HepG2 (cell line): ENCODE measurements around the gene GSDME. TPM values are rescaled to one million over a fixed set of nuclear protein-coding genes. Genes with fewer than 3 reads are reported as not detected.

Experiments
- ATAC-seq: fragments of 200-7000 bp; cut with Tn5 transposase; 3 replicates; pipeline ENCODE4 v1.9.1; 2020; ENCODE audit warnings: mild to moderate bottlenecking, moderate library complexity
- BruUV-seq: library from RNA; stranded (reverse); fragments of 400-500 nt; replicated peaks from 2 replicates; lab custom pipeline; 2021; lab: Mats Ljungman, UMichigan
- CTCF ChIA-PET: fragments of 300-600 bp; formaldehyde crosslinking; extraction: SDS; loops from one replicate; lab custom pipeline; 2021; ENCODE audit warnings: low total read pairs, inconsistent platforms, low intra/inter-chr PET ratio; lab: Yijun Ruan, JAX
- POLR2A ChIA-PET: fragments of 350-600 bp; sonication (Branson Sonifier 250); formaldehyde crosslinking; loops from one replicate; lab custom pipeline; 2020; ENCODE audit warnings: antibody characterized with exemption, inconsistent platforms; lab: Yijun Ruan, JAX
- DNase-seq: peaks from one replicate; pipeline ENCODE4 v3.0.0-alpha.2; 2015; ENCODE audit warnings: low spot score
- FAIRE-seq: peaks from 3 replicates; lab custom pipeline; 2011; peaks lifted over from hg19 to GRCh38; lab: Jason Lieb, UNC
- H2AFZ ChIP-seq: one replicate; pipeline ENCODE4 v1.6.1; 2011; ENCODE audit warnings: low read length, inconsistent platforms
- H3K27ac ChIP-seq: fragments of 300-600 bp; 3 replicates; pipeline ENCODE4 v1.8.0; 2011; ENCODE audit warnings: mixed run types, mild to moderate bottlenecking, mixed read lengths, low read length, inconsistent platforms; ENCODE audit not compliant: insufficient read depth; ENCODE audit errors: extremely low read length
- H3K27me3 ChIP-seq, 2 experiments: fragments of 200-600 bp in 1 of 2; 2 replicates in 1 of 2; 3 replicates in 1 of 2; pipeline versions ENCODE4 v1.6.0 to v1.8.0; 2011; ENCODE audit warnings: low read length in 2 of 2, mild to moderate bottlenecking in 2 of 2, moderate library complexity in 2 of 2, inconsistent platforms in 1 of 2; ENCODE audit not compliant: insufficient read depth in 2 of 2, control insufficient read depth in 1 of 2
- H3K36me3 ChIP-seq, 2 experiments: fragments of 200-600 bp in 1 of 2; replicated peaks in 1 of 2; 2 replicates in 1 of 2; 3 replicates in 1 of 2; pipeline versions ENCODE4 v1.5.1 to v1.8.0; 2011; ENCODE audit warnings: low read length in 2 of 2, inconsistent platforms in 1 of 2; ENCODE audit not compliant: insufficient read depth in 2 of 2, control insufficient read depth in 1 of 2
- H3K4me1 ChIP-seq: 2 replicates; pipeline ENCODE4 v1.5.1; 2012; ENCODE audit warnings: low read length, inconsistent platforms; ENCODE audit not compliant: insufficient read depth
- H3K4me2 ChIP-seq: 2 replicates; pipeline ENCODE4 v1.6.0; 2011; ENCODE audit warnings: low read depth, low read length, inconsistent platforms
- H3K4me3 ChIP-seq, 3 experiments: fragments of 200-600 bp in 1 of 3; sonication (generic), shearing (Covaris generic) in 1 of 3; replicated peaks in 1 of 3; 2 replicates each; pipeline ENCODE4 v1.5.1; 2011 to 2016; ENCODE audit warnings: low read length in 3 of 3, inconsistent platforms in 2 of 3, low read depth in 2 of 3, mild to moderate bottlenecking in 2 of 3, control low read depth in 1 of 3, mixed read lengths in 1 of 3; ENCODE audit not compliant: insufficient read depth in 1 of 3
- H3K79me2 ChIP-seq: one replicate; pipeline ENCODE4 v1.6.1; 2011; ENCODE audit warnings: low read length, inconsistent platforms; ENCODE audit not compliant: insufficient read depth
- H3K9ac ChIP-seq: 2 replicates; pipeline ENCODE4 v1.6.0; 2011; ENCODE audit warnings: mild to moderate bottlenecking, low read depth, low read length, inconsistent platforms; ENCODE audit not compliant: insufficient read depth
- H3K9me3 ChIP-seq: 2 replicates; pipeline ENCODE4 v1.5.1; 2012; ENCODE audit warnings: mild to moderate bottlenecking, low read length
- H4K20me1 ChIP-seq: 2 replicates; pipeline ENCODE4 v1.6.0; 2011; ENCODE audit warnings: inconsistent platforms, mild to moderate bottlenecking, low read length, moderate library complexity; ENCODE audit not compliant: insufficient read depth
- ASH2L ChIP-seq: fragments of 300-600, 200-600 bp; sonication (generic); IDR thresholded peaks from 2 replicates; pipeline ENCODE4 v1.7.0; 2017; ENCODE audit warnings: low read depth, mild to moderate bottlenecking, moderate library complexity, mixed read lengths, low read length; ENCODE audit not compliant: insufficient read length
- SMC3 ChIP-seq: IDR thresholded peaks from 2 replicates; pipeline ENCODE4 v1.6.1; 2011; ENCODE audit warnings: low read length, improper control_type of control experiment
- STAG1 ChIP-seq: sonication (generic); formaldehyde crosslinking; IDR thresholded peaks from 2 replicates; pipeline ENCODE4 v1.4.0; 2020; ENCODE audit warnings: missing genetic modification reagents
- ZNF614 ChIP-seq: IDR thresholded peaks from 2 replicates; pipeline ENCODE4 v1.6.1; 2018; ENCODE audit warnings: missing biosample characterization, missing genetic modification reagents, inconsistent platforms, borderline replicate concordance
- WGBS: methylation state at CpG from one replicate; pipeline ENCODE4 v1.1.6; 2017; ENCODE audit warnings: low lambda C conversion rate; 5-methylcytosine and 5-hydroxymethylcytosine counted together
- in situ Hi-C: cut with HindIII; loops from 2 replicates; pipeline ENCODE4 v1.10.0; 2017; ENCODE audit warnings: low pct_unique_long_range_greater_than_20kb; ENCODE audit not compliant: extremely low pct_ligation_motif_present
- intact Hi-C: fragments of 100-400 bp; cut with micrococcal nuclease; formaldehyde crosslinking; loops from one replicate; pipeline ENCODE4 v1.10.0; 2022; ENCODE audit not compliant: unreplicated experiment
- polyA plus RNA-seq, 8 experiments: library from polyadenylated mRNA; depleted of rRNA in 3 of 8; stranded (reverse) in 7 of 8; unstranded in 1 of 8; fragments of >200 nt; fragmentation: Illumina TruSeq in 4 of 8; extraction: Trizol in 4 of 8; gene quantifications; 2 replicates each; pipeline versions ENCODE4 v1.2.1 to v1.2.3, GENCODE V29; 2011 to 2016; ENCODE audit warnings: low read depth in 4 of 8, missing spikeins in 1 of 8, mixed read lengths in 1 of 8; ENCODE audit not compliant: insufficient read depth in 1 of 8
- total RNA-seq, 5 experiments: library from RNA; depleted of rRNA; stranded (reverse); fragments of >200 nt; fragmentation: Illumina TruSeq; extraction: Trizol; gene quantifications; 2 replicates each; pipeline ENCODE4 v1.2.3, GENCODE V29; 2016; ENCODE audit warnings: low read depth in 1 of 5
- TF ChIP-seq, protein P1 (sequence below): fragments of 450-650 bp; IDR thresholded peaks from 2 replicates; pipeline ENCODE4 v1.6.1; 2016
- TF ChIP-seq, protein P2 (sequence below): sonication (generic); formaldehyde crosslinking; IDR thresholded peaks from 2 replicates; pipeline ENCODE4 v1.5.0; 2020; ENCODE audit warnings: mild to moderate bottlenecking, missing genetic modification reagents, moderate library complexity

GSDME gene
- total and polyA plus RNA-seq, 2 of the 13 experiments (the other 11 are each of a cell fraction or from before 2014, with no cell fraction given) = 19.2 to 28.2 TPM

DNA sequence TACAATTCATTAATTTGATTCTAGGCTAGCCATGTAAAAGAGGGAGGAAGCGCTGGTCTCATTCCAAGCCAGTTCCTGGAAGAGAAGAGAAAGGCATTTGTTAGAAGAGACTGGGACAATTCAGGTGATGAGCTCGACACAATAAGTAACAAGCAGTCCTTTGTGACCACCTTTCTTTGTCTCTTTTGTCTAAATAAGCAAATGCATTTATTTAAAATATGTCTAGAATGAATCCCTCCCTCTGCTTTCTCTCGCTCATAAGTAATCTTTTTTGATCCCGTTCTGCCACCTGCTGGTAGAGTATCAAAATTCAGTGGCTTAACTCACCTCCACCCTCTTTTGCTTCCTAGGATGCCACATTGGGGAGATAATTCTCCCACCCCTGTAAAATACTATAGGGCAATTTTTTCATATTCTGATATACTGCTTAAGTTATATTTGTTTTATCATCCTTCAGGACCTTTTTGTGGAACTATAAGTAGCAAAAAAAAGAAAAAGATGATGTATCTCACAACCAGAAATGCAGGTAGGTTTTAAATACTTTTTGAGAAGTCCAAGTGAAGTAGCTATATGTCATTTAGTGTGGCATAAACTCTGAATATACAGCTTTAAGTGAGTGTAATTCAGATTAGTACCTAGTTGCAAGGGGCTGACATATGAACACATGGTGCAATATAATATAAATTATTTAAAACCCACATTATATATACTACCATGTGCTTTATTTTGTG lies 91.5 kb downstream of the GSDME start:
- CTCF ChIA-PET = interaction anchor here (1.3 to 1.8 kb wide), 4 partner anchors 92 to 727 kb away, joined by 4 to 14 read pairs (median 8); partner anchors contain the start of gene PALS2
- no peak overlapping the region for H3K27ac ChIP-seq
- DNase-seq (peak; percentile 53), FAIRE-seq (peak; percentile 8), ATAC-seq (peak; percentile 76)
- H3K27me3 ChIP-seq = no peaks in the 10 kb centered on the region; a peak in 1 of 5 replicates
- no TSS peak for BruUV-seq
- no peaks in the 10 kb centered on the region for H3K79me2 ChIP-seq
- H3K36me3 ChIP-seq = 0 out of 5 replicates have a peak, but pooled peaks cover 0 to 1% of the 10 kb centered on the region in 2 experiments
- no peaks in the 10 kb centered on the region for H3K9me3 ChIP-seq
- POLR2A ChIA-PET = no interaction called here
- no peaks in the 10 kb centered on the region for H4K20me1 ChIP-seq
- H3K4me2 ChIP-seq = no peak overlapping the region
- in situ Hi-C loops (loop anchor here (5.0 to 10.0 kb wide), 2 partner anchors 263 to 371 kb away; no protein-coding TSS in a partner anchor), intact Hi-C loops (loop anchor here (2.0 to 10.0 kb wide), 6 partner anchors 89 to 803 kb away; no protein-coding TSS in a partner anchor)
- H3K4me1 ChIP-seq = no peaks in the 10 kb centered on the region
- H3K4me3 ChIP-seq = no peak overlapping the region
- no peak overlapping the region for H3K9ac ChIP-seq
- 36% methylated on average over 4 of the region's 4 CpGs for WGBS
- TF ChIP-seq SMC3 (peak; percentile 54), ZNF614 (no peak), STAG1 (CRISPR knock-in tag) (peak; percentile 72), ASH2L (no peak)
- TF ChIP-seq, protein P1, sequence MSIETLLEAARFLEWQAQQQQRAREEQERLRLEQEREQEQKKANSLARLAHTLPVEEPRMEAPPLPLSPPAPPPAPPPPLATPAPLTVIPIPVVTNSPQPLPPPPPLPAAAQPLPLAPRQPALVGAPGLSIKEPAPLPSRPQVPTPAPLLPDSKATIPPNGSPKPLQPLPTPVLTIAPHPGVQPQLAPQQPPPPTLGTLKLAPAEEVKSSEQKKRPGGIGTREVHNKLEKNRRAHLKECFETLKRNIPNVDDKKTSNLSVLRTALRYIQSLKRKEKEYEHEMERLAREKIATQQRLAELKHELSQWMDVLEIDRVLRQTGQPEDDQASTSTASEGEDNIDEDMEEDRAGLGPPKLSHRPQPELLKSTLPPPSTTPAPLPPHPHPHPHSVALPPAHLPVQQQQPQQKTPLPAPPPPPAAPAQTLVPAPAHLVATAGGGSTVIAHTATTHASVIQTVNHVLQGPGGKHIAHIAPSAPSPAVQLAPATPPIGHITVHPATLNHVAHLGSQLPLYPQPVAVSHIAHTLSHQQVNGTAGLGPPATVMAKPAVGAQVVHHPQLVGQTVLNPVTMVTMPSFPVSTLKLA = peak; percentile 55
- TF ChIP-seq, protein P2, sequence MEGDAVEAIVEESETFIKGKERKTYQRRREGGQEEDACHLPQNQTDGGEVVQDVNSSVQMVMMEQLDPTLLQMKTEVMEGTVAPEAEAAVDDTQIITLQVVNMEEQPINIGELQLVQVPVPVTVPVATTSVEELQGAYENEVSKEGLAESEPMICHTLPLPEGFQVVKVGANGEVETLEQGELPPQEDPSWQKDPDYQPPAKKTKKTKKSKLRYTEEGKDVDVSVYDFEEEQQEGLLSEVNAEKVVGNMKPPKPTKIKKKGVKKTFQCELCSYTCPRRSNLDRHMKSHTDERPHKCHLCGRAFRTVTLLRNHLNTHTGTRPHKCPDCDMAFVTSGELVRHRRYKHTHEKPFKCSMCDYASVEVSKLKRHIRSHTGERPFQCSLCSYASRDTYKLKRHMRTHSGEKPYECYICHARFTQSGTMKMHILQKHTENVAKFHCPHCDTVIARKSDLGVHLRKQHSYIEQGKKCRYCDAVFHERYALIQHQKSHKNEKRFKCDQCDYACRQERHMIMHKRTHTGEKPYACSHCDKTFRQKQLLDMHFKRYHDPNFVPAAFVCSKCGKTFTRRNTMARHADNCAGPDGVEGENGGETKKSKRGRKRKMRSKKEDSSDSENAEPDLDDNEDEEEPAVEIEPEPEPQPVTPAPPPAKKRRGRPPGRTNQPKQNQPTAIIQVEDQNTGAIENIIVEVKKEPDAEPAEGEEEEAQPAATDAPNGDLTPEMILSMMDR (CRISPR knock-in tag) = peak; percentile 69
- H2AFZ ChIP-seq = no peak overlapping the region
